ENCODE data around the gene BICC1.

DNA sequence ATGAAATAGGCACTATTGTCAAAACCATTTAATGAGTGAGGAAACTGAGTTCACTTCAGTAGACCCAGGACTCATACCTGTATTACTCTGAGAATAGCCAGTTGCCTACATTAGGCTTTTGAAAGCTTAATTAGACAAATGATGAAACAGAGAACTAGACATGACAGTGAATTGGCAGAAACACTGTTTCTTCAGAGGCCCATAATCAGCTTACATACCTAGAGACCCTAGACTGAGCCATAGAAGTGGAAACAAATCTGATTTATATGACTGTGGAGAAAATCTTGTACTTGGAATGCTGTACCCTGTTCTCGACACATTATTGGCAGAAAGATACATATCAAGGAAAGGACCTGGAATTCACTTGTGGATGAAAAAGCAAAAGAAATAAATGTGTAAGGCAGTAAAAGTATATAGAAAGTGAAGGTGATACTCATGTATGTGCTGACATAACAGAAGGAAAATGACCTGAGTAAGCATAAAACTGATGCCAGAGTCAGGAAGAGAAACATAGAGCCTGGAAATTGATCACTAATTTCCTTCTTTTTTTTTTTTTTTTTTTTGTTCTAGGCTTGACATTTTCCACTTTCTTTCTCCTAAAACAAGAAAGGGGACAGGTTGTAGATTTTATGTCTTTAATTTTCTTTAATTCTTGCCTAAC is 251.5 kb downstream of the BICC1 start:
- TF ChIP-seq CTCF (IDR thresholded peaks at IDR 0.05): no peak
- TF ChIP-seq POLR2A (IDR thresholded peaks at IDR 0.05): no peak
